Lung (tissue), 12 donors: Measurements from ENCODE around the gene DNAJB6. TPM values are rescaled to one million over a fixed set of nuclear protein-coding genes. Genes with fewer than 3 reads are reported as not detected.

ENCODE experiments used
- ATAC-seq: fragments of 200-7000 bp; cut with Tn5 transposase; one replicate; pipeline ENCODE4 v1.9.1; 2020; ENCODE audit warnings: moderate number of reproducible peaks; ENCODE audit not compliant: insufficient read depth, low FRiP score
- DNase-seq, 3 donors: peaks; one replicate each; pipeline ENCODE4 v3.0.0-alpha.2; 2013 to 2017
- H3K27ac ChIP-seq, 2 donors: one replicate each; pipeline ENCODE4 v1.5.1; 2013; ENCODE audit warnings: mild to moderate bottlenecking in 2 of 2, moderate library complexity in 2 of 2, control low read depth in 1 of 2, inconsistent platforms in 1 of 2, low read depth in 1 of 2, low read length in 1 of 2
- H3K27me3 ChIP-seq, 3 donors: one replicate each; pipeline ENCODE4 v1.5.1; 2013; ENCODE audit warnings: low read length in 2 of 3; ENCODE audit not compliant: control insufficient read depth in 3 of 3, insufficient read depth in 3 of 3
- H3K36me3 ChIP-seq, 4 donors: one replicate each; pipeline ENCODE4 v1.5.1; 2013; ENCODE audit warnings: low read length in 4 of 4, mild to moderate bottlenecking in 1 of 4, moderate library complexity in 1 of 4; ENCODE audit not compliant: control insufficient read depth in 4 of 4, insufficient read depth in 4 of 4
- H3K4me1 ChIP-seq, 5 donors: one replicate each; pipeline ENCODE4 v1.5.1; 2013; ENCODE audit warnings: low read length in 5 of 5, mild to moderate bottlenecking in 2 of 5, moderate library complexity in 1 of 5; ENCODE audit not compliant: control insufficient read depth in 5 of 5, insufficient read depth in 5 of 5
- H3K4me3 ChIP-seq: one replicate; pipeline ENCODE4 v1.5.1; 2013; ENCODE audit warnings: mild to moderate bottlenecking, control low read depth, moderate library complexity
- H3K9ac ChIP-seq, 2 donors: one replicate each; pipeline ENCODE4 v1.5.1; 2013; ENCODE audit warnings: low read length in 2 of 2, control low read depth in 1 of 2; ENCODE audit not compliant: insufficient read depth in 1 of 2
- H3K9me3 ChIP-seq, 4 donors: one replicate each; pipeline ENCODE4 v1.5.1; 2013; ENCODE audit warnings: low read length in 3 of 4, mild to moderate bottlenecking in 1 of 4, moderate library complexity in 1 of 4; ENCODE audit not compliant: control insufficient read depth in 4 of 4, insufficient read depth in 3 of 4
- CTCF ChIP-seq: IDR thresholded peaks from 2 replicates; pipeline ENCODE4 v1.5.1; 2012; ENCODE audit warnings: mild to moderate bottlenecking; ENCODE audit errors: control extremely low read depth, extremely low read depth
- WGBS, 2 donors: extraction: QIAGEN DNeasy Blood & Tissue Kit; methylation state at CpG; one replicate each; pipeline ENCODE4 v1.1.7; 2013; 5-methylcytosine and 5-hydroxymethylcytosine counted together
- polyA plus RNA-seq, 2 donors: library from polyadenylated mRNA; stranded (reverse); fragments of 200-250 nt; gene quantifications; one replicate each; pipeline ENCODE4 v1.2.1, GENCODE V29; 2013
- total RNA-seq, 2 donors: library from RNA; depleted of rRNA in 1 of 2; stranded (reverse); fragments of >200 nt in 1 of 2; gene quantifications; one replicate each; pipeline ENCODE4 v1.2.1, GENCODE V29; 2014 to 2021
- donor health status: control.
- donor health status: control.
- donor health status: Bipolar disorder and iron deficiency.
- donor health status: healthy.
- donor health status: DM: yes; HTN: yes; CAD: no.

The DNAJB6 gene
- total and polyA plus RNA-seq, 4 donors: 58.1 to 117 (median 83.0) TPM

GRCh38 chr7:157436763-157437480 lies 100.1 kb downstream of the DNAJB6 start:
- DNase-seq (no peak), ATAC-seq (no peak)
- H3K4me1 ChIP-seq: peaks cover 0 to 3% (median 0%) of the 10 kb centered on the region in 5 donors
- H3K27ac ChIP-seq: no peak overlapping the region
- no peak overlapping the region for H3K9ac ChIP-seq
- no peak overlapping the region for H3K4me3 ChIP-seq
- no peaks in the 10 kb centered on the region for H3K36me3 ChIP-seq
- TF ChIP-seq CTCF: no peak
- H3K9me3 ChIP-seq: peaks cover 0 to 3% (median 0%) of the 10 kb centered on the region in 4 donors
- 60 to 68% methylated on average over 13 of the region's 13 CpGs for WGBS, 2 donors
- peaks cover 0 to 7% (median 6%) of the 10 kb centered on the region in 3 donors for H3K27me3 ChIP-seq

- H3K9me3 ChIP-seq: peaks cover 0 to 3% (median 0%) of the 10 kb centered on the region in 4 donors
- H3K27me3 ChIP-seq: peaks cover 0 to 7% (median 6%) of the 10 kb centered on the region in 3 donors
- H3K27ac ChIP-seq: no peak overlapping the region
- no peak overlapping the region for H3K4me3 ChIP-seq
- no peak for TF ChIP-seq CTCF
- DNase-seq: no peak
- H3K36me3 ChIP-seq: no peaks in the 10 kb centered on the region
- no peak overlapping the region for H3K9ac ChIP-seq
- H3K4me1 ChIP-seq: peaks cover 0 to 3% (median 0%) of the 10 kb centered on the region in 5 donors
- ATAC-seq: no peak
- WGBS, 2 donors: 53 to 61% methylated on average over 9 of the region's 9 CpGs
Observed at GRCh38 chr7:157437519-157438061, 100.8 kb downstream of the DNAJB6 start.

DNA sequence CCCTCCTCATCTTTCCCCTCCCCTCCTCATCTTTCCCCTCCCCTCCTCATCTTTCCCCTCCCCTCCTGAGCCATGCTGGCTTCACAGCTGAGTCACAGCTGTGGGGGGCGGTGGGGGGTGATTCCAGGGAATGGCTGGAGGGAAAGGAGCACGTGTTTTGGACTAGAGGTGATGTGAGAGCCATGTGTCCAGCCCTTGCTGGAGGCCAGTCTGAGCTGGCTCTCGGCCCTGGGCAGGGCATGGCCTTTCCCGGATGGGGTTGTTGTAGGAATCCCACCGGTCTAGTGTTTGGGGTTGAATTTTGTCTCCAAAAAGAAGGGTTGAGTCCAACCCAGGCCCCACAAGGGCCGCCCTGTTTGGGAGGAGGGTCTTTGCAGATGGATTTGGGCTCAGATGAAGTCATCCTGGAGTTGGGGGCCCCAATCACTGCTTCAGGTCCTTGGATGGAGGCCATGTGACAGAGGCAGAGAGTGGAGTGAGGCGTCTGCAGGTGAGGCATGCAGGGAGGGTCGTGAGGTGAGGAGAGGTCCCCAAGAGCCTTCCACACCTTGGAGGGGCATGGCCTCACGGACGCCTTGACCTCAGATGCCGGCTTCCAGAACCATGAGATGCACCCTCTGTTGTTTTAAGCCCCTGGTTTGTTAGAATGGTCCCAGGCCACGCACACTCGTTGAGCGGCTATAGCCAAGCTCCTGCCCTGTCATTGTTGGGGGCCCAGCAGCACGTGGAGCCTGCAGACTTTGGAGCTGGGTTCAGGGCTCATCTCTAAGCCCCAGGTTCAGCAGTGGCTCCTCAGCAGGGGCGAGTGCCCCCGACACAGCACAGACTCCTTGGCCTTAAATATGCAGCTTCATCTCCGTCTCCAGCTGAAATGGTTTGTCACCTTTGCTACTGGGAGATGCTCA lies 101.6 kb downstream of the DNAJB6 start:
- Histone ChIP-seq H3K27me3 (peaks cover 0 to 7% (median 3%) of the 10 kb centered on the region in 3 donors), H3K9ac (no peak overlapping the region), H3K4me1 (no peaks in the 10 kb centered on the region), H3K9me3 (peaks cover 0 to 3% (median 0%) of the 10 kb centered on the region in 4 donors), H3K4me3 (no peak overlapping the region), H3K27ac (no peak overlapping the region), H3K36me3 (no peaks in the 10 kb centered on the region)
- WGBS, 2 donors: 87 to 90% methylated on average over 17 to 18 of the region's 18 CpGs
- no peak for TF ChIP-seq CTCF
- DNase-seq: no peak
- ATAC-seq: no peak
